Coronary artery (tissue), 2 donors: ENCODE measurements around the gene MPC2.

Source experiments
- DNase-seq: peaks from one replicate; pipeline ENCODE4 v3.0.0-alpha.2; 2017; ENCODE audit warnings: low spot score
- H3K27ac ChIP-seq, 2 donors: fragments of 200-600 bp; sonication (generic); one replicate each; pipeline ENCODE4 v1.5.1; 2016 to 2019
- H3K4me3 ChIP-seq: fragments of 200-600 bp; sonication (generic); 2 replicates; pipeline ENCODE4 v1.5.1; 2016; ENCODE audit warnings: mild to moderate bottlenecking, moderate library complexity
- CTCF ChIP-seq: fragments of 200-600 bp; sonication (generic); IDR thresholded peaks from one replicate; pipeline ENCODE4 v1.5.1; 2019; ENCODE audit warnings: antibody characterized with exemption

The MPC2 gene

GRCh38 chr1:167973832-167974231, 37.0 kb upstream of the MPC2 start:
- H3K27ac ChIP-seq = no peak overlapping the region
- no peak overlapping the region for H3K4me3 ChIP-seq
- DNase-seq = no peak
- TF ChIP-seq CTCF = no peak

DNA sequence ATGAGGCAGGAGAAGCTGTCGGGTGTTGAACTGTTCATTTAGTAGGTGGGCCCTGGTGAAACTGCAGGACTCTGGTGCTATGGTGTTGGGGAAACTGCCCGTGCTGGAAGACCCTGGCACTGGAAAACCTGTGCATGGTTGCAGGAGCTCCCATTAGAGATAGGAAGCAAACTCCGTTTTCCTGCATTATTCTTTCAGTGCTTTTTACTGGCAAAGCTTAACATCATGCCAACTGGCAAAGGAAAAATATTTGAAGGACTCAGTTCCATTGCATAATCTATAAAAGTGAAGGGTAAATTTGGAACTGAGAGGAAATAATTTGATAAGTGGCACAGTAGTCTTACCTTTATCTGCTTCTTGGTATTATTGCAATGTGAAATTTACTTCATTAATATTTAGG, 31.7 kb upstream of the MPC2 start:
- TF ChIP-seq CTCF = no peak
- DNase-seq = no peak
- Histone ChIP-seq H3K27ac (no peak overlapping the region), H3K4me3 (no peak overlapping the region)

- TF ChIP-seq CTCF = no peak
- H3K4me3 ChIP-seq = no peak overlapping the region
- no peak for DNase-seq
- H3K27ac ChIP-seq = no peak overlapping the region
Measured at GRCh38 chr1:167966050-167966449, 29.2 kb upstream of the MPC2 start.

GRCh38 chr1:167964646-167965045, 27.8 kb upstream of the MPC2 start:
- H3K27ac ChIP-seq = no peak overlapping the region
- TF ChIP-seq CTCF = no peak

GRCh38 chr1:167957710-167958109, 20.8 kb upstream of the MPC2 start:
- no peak for TF ChIP-seq CTCF
- Histone ChIP-seq H3K27ac (no peak overlapping the region), H3K4me3 (no peak overlapping the region)
- no peak for DNase-seq

More at GRCh38 chr1:167964646-167965045, 27.8 kb upstream of the MPC2 start:
- no peak for DNase-seq
- no peak overlapping the region for H3K4me3 ChIP-seq

DNA sequence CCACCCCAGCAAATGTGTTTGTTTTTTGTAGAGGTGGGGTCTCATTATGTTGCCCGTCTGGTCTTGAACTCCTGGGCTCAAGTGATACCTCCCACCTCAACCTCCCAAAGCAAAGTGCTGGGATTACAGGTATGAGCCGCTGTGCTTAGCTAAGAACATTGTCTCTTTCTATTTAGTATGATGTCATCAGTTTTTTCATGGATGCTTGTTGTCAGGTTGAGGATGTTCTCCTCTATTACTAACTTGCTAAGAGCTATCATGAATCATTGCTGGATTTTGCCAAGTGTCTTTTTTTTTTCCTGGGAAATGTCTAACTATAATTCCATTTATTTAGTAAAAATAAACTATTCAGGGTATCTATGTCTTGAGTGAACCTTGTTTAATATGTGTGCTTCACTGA, 19.0 kb upstream of the MPC2 start:
- no peak for DNase-seq
- Histone ChIP-seq H3K4me3 (no peak overlapping the region), H3K27ac (no peak overlapping the region)
- TF ChIP-seq CTCF = no peak

DNA sequence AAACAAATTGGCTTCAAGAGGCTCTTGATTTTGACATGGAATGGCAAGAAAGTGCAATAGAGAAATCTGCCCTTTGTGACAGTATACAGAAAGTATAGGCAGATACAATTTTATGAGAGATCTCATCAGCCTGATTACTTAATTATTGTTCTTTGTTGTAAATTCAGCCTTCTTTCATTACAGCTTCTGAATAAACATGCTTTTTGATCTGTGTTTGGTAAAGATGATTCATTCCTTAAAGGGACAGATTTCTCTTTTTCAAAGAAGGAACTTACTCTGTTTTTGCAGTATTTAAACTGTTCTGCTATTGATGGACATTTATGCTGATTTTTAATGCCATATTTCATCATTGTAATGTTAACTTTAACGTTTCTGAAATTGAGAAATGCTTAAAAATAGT, 13.7 kb upstream of the MPC2 start:
- no peak for DNase-seq
- no peak overlapping the region for H3K27ac ChIP-seq
- no peak for TF ChIP-seq CTCF
- no peak overlapping the region for H3K4me3 ChIP-seq
